K562 (cell line): Measurements from ENCODE around the gene DNAJB12. TPM values are rescaled to one million over a fixed set of nuclear protein-coding genes. Genes with fewer than 3 reads are reported as not detected.

Source experiments
- CBX3 ChIP-seq, 2 experiments: IDR thresholded peaks; 1 replicate in 1 of 2; 2 replicates in 1 of 2; pipeline ENCODE4 v1.6.1; 2012; ENCODE audit warnings: inconsistent platforms in 2 of 2, low read length in 2 of 2, borderline replicate concordance in 1 of 2, control low read depth in 1 of 2
- GABPB2 ChIP-seq: fragments of 250-450 bp; sonication (Bioruptor Pico); conservative IDR thresholded peaks from 2 replicates; pipeline ENCODE4 v1.5.1; 2021; ENCODE audit warnings: mild to moderate bottlenecking
- HIVEP1 ChIP-seq: fragments of 250-450 bp; sonication (Bioruptor Pico); IDR thresholded peaks from 2 replicates; pipeline ENCODE4 v1.4.0; 2020; ENCODE audit warnings: mild to moderate bottlenecking
- HMG20B ChIP-seq: fragments of 250-450 bp; sonication (Bioruptor Pico); IDR thresholded peaks from 2 replicates; pipeline ENCODE4 v1.5.0; 2021; ENCODE audit warnings: mild to moderate bottlenecking
- NFIC ChIP-seq: fragments of 450-650 bp; IDR thresholded peaks from 2 replicates; pipeline ENCODE4 v1.6.1; 2017; ENCODE audit warnings: mild to moderate bottlenecking, inconsistent platforms
- NR2C2 ChIP-seq, 2 experiments: fragments of 200-800 bp in 1 of 2; sonication (Bioruptor generic) in 1 of 2; sonication (generic) in 1 of 2; formaldehyde crosslinking in 1 of 2; IDR thresholded peaks; 2 replicates each; pipeline versions ENCODE4 v1.6.1 to v1.8.0; 2016 to 2022; ENCODE audit warnings: mild to moderate bottlenecking in 1 of 2, missing compliant biosample characterization in 1 of 2, missing genetic modification characterization in 1 of 2, missing genetic modification reagents in 1 of 2
- RBM22 ChIP-seq: fragments of 200-400 bp; formaldehyde crosslinking; IDR thresholded peaks from 2 replicates; pipeline ENCODE4 v1.6.1; 2018; ENCODE audit warnings: low read length, low read depth; ENCODE audit not compliant: poor library complexity, severe bottlenecking
- RFX1 ChIP-seq: fragments of 450-650 bp; IDR thresholded peaks from 2 replicates; pipeline ENCODE4 v1.6.1; 2016; ENCODE audit warnings: mild to moderate bottlenecking, moderate library complexity
- RHOXF2B ChIP-seq: fragments of 250-450 bp; sonication (Bioruptor Pico); conservative IDR thresholded peaks from 2 replicates; pipeline ENCODE4 v1.5.1; 2021
- SMARCA5 ChIP-seq: fragments of 450-650 bp; IDR thresholded peaks from 2 replicates; pipeline ENCODE4 v1.6.1; 2016
- SNAPC5 ChIP-seq: fragments of 250-450 bp; sonication (Bioruptor Pico); IDR thresholded peaks from 2 replicates; pipeline ENCODE4 v1.8.0; 2021; ENCODE audit warnings: moderate library complexity, mild to moderate bottlenecking, inconsistent platforms
- STAG1 ChIP-seq: sonication (generic); formaldehyde crosslinking; IDR thresholded peaks from 2 replicates; pipeline ENCODE4 v1.5.0; 2020; ENCODE audit warnings: missing genetic modification reagents, borderline replicate concordance
- THAP7 ChIP-seq: fragments of 250-450 bp; sonication (Bioruptor Pico); IDR thresholded peaks from 2 replicates; pipeline ENCODE4 v1.5.0; 2021
- ZBTB7A ChIP-seq: IDR thresholded peaks from 2 replicates; pipeline ENCODE4 v1.6.1; 2011; ENCODE audit warnings: low read depth, mild to moderate bottlenecking, low read length, moderate library complexity, borderline replicate concordance; ENCODE audit not compliant: control insufficient read depth
- ZNF140 ChIP-seq: fragments of 250-450 bp; sonication (Bioruptor Pico); IDR thresholded peaks from 2 replicates; pipeline ENCODE4 v1.8.0; 2021; ENCODE audit warnings: moderate library complexity, mild to moderate bottlenecking, inconsistent platforms
- ZNF316 ChIP-seq: fragments of 450-650 bp; IDR thresholded peaks from 2 replicates; pipeline ENCODE4 v1.6.1; 2016
- ZNF408 ChIP-seq: fragments of 250-450 bp; sonication (Bioruptor Pico); IDR thresholded peaks from 2 replicates; pipeline ENCODE4 v1.4.0; 2020; ENCODE audit warnings: low read depth, mild to moderate bottlenecking, moderate library complexity
- ZNF551 ChIP-seq: fragments of 250-450 bp; sonication (Bioruptor Pico); IDR thresholded peaks from 2 replicates; pipeline ENCODE4 v1.5.0; 2021; ENCODE audit warnings: mild to moderate bottlenecking, moderate library complexity
- ZNF639 ChIP-seq, 2 experiments: fragments of 200-800 bp in 1 of 2; sonication (Bioruptor generic) in 1 of 2; sonication (generic) in 1 of 2; formaldehyde crosslinking in 1 of 2; IDR thresholded peaks in 1 of 2; conservative IDR thresholded peaks in 1 of 2; 2 replicates each; pipeline versions ENCODE4 v1.5.0 to v1.6.1; 2016 to 2020; ENCODE audit warnings: missing compliant biosample characterization in 1 of 2, missing genetic modification characterization in 1 of 2, missing genetic modification reagents in 1 of 2
- ZNF696 ChIP-seq: fragments of 250-450 bp; sonication (Bioruptor Pico); conservative IDR thresholded peaks from 2 replicates; pipeline ENCODE4 v1.4.0; 2020; ENCODE audit warnings: mild to moderate bottlenecking, moderate library complexity
- polyA plus RNA-seq, 8 experiments: library from polyadenylated mRNA; depleted of rRNA in 4 of 8; stranded (reverse) in 5 of 8; unstranded in 3 of 8; fragments of >200 nt; fragmentation: Nextera tagmentation in 2 of 8; fragmentation: Illumina TruSeq in 1 of 8; extraction: Ambion mirVana in 2 of 8; extraction: Trizol in 1 of 8; gene quantifications; 2 replicates each; pipeline versions ENCODE4 v1.2.1 to v1.2.3, GENCODE V29; 2011 to 2014; ENCODE audit warnings: inconsistent platforms in 1 of 8, missing spikeins in 1 of 8
- total RNA-seq, 7 experiments: library from RNA; depleted of rRNA in 6 of 7; stranded (reverse); fragments of >200 nt in 6 of 7; fragmentation: Illumina TruSeq in 2 of 7; extraction: Trizol in 2 of 7; gene quantifications; 2 replicates each; pipeline versions ENCODE4 v1.2.1 to v1.2.3, GENCODE V29; 2011 to 2021; ENCODE audit warnings: low replicate concordance in 1 of 7
- TF ChIP-seq, protein P1 (sequence below): fragments of 150-350 bp; conservative IDR thresholded peaks from 2 replicates; pipeline ENCODE4 v1.6.1; 2014; ENCODE audit warnings: low read length

The DNAJB12 gene
- total and polyA plus RNA-seq, 9 of the 15 experiments (the other 6 are each of a cell fraction or from before 2014, with no cell fraction given), result 3.5 to 31.5 (median 20.3) TPM

GRCh38 chr10:72316748-72317435 is 37.8 kb downstream of the DNAJB12 start (continued):
- TF ChIP-seq ZNF551 (CRISPR knock-in tag) (no peak), RFX1 (no peak), HMG20B (no peak), THAP7 (no peak), NR2C2 (CRISPR knock-in tag; IDR thresholded peaks at IDR 0.05) (no peak), NR2C2 (tag; IDR thresholded peaks at IDR 0.05) (peak; percentile 66; the same call in 1 of the 2 replicates), RBM22 (no peak), STAG1 (CRISPR knock-in tag) (no peak), CBX3 (IDR thresholded peaks at IDR 0.05; ENCODE audit: borderline replicate concordance in 1 of 2, low read length in 2 of 2) (peak in 1 of 2 experiments; percentile 58; a peak in 1 of 3 replicates), SNAPC5 (CRISPR knock-in tag) (no peak), ZBTB7A (no peak), ZNF408 (no peak), ZNF639 (CRISPR knock-in tag; conservative IDR thresholded peaks at IDR 0.05 in 1 of 2, IDR thresholded peaks at IDR 0.05 in 1 of 2) (peak in 1 of 2 experiments; percentile 62; a peak in 1 of 4 replicates), GABPB2 (no peak), HIVEP1 (CRISPR knock-in tag) (peak; percentile 92), NFIC (peak; percentile 97), ZNF140 (CRISPR knock-in tag) (no peak), ZNF316 (peak; percentile 49), RHOXF2B (peak; percentile 6; the same call in 1 of the 2 replicates), SMARCA5 (no peak), ZNF696 (CRISPR knock-in tag) (no peak)
- TF ChIP-seq, protein P1, sequence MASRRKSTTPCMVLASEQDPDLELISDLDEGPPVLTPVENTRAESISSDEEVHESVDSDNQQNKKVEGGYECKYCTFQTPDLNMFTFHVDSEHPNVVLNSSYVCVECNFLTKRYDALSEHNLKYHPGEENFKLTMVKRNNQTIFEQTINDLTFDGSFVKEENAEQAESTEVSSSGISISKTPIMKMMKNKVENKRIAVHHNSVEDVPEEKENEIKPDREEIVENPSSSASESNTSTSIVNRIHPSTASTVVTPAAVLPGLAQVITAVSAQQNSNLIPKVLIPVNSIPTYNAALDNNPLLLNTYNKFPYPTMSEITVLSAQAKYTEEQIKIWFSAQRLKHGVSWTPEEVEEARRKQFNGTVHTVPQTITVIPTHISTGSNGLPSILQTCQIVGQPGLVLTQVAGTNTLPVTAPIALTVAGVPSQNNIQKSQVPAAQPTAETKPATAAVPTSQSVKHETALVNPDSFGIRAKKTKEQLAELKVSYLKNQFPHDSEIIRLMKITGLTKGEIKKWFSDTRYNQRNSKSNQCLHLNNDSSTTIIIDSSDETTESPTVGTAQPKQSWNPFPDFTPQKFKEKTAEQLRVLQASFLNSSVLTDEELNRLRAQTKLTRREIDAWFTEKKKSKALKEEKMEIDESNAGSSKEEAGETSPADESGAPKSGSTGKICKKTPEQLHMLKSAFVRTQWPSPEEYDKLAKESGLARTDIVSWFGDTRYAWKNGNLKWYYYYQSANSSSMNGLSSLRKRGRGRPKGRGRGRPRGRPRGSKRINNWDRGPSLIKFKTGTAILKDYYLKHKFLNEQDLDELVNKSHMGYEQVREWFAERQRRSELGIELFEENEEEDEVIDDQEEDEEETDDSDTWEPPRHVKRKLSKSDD, result no peak
